GM10248 (cell line): ENCODE measurements around the gene TEAD1.

Source experiments
- CTCF ChIA-PET: fragments of 300-600 bp; sonication (Branson Sonifier 250); formaldehyde crosslinking; extraction: SDS; loops from one replicate; lab custom pipeline; 2021; ENCODE audit warnings: antibody characterized with exemption; lab: Yijun Ruan, JAX
- POLR2A ChIA-PET: fragments of 350-650 bp; sonication (Branson Sonifier 250); formaldehyde crosslinking; extraction: SDS; loops from one replicate; lab custom pipeline; 2020; ENCODE audit warnings: antibody characterized with exemption; lab: Yijun Ruan, JAX
- DNase-seq: peaks from one replicate; pipeline ENCODE4 v3.0.0; 2012; ENCODE audit errors: extremely low spot score
- TF ChIP-seq, protein P1 (sequence below): IDR thresholded peaks from 2 replicates; pipeline ENCODE4 v1.5.1; 2012; ENCODE audit warnings: mild to moderate bottlenecking, low read depth; ENCODE audit errors: extremely low read depth, missing control alignments, control extremely low read depth

The TEAD1 gene

DNA sequence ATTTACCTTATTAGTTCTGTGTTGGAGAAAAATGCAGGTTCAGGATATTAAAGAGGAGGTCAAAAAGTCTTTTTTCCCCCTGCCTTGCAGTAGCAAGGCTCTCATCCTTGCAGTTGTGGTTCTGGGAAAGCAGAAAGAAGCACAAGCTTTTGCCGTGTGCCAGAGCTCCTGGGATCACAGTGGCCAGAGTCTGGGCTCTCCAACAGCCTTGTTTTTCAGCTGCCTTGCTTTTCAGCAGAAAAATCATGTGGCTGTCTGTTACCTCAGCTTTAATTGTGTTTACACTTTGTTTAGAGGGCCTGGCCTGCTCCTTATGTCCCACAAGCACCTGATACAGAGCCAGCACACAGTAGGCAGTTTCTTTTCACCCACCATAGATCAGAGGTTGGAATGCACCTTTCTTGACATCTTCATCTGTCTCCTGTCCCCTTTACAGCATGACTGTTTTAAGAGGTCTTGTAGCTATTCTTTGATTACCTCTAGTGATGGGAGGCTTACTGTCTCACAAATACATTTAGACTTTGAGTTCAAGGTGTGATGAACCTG lies 67.5 kb downstream of the TEAD1 start:
- CTCF ChIA-PET = interaction anchor here (1.2 kb wide), 1 partner anchor 9 kb away, joined by 4 read pairs; no protein-coding TSS in a partner anchor
- POLR2A ChIA-PET = no interaction called here
- DNase-seq = no peak
- TF ChIP-seq, protein P1, sequence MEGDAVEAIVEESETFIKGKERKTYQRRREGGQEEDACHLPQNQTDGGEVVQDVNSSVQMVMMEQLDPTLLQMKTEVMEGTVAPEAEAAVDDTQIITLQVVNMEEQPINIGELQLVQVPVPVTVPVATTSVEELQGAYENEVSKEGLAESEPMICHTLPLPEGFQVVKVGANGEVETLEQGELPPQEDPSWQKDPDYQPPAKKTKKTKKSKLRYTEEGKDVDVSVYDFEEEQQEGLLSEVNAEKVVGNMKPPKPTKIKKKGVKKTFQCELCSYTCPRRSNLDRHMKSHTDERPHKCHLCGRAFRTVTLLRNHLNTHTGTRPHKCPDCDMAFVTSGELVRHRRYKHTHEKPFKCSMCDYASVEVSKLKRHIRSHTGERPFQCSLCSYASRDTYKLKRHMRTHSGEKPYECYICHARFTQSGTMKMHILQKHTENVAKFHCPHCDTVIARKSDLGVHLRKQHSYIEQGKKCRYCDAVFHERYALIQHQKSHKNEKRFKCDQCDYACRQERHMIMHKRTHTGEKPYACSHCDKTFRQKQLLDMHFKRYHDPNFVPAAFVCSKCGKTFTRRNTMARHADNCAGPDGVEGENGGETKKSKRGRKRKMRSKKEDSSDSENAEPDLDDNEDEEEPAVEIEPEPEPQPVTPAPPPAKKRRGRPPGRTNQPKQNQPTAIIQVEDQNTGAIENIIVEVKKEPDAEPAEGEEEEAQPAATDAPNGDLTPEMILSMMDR = no peak

- POLR2A ChIA-PET = no interaction called here
- CTCF ChIA-PET = interaction anchor here (0.9 to 1.7 kb wide), 3 partner anchors 11 to 33 kb away, joined by 3 to 4 read pairs (median 3); no protein-coding TSS in a partner anchor
- TF ChIP-seq, protein P1 = no peak
- DNase-seq = no peak
Observed at GRCh38 chr11:12743834-12744449, 69.7 kb downstream of the TEAD1 start.

- TF ChIP-seq, protein P1 = no peak
- CTCF ChIA-PET = interaction anchor here (0.9 to 1.7 kb wide), 2 partner anchors 10 to 32 kb away, joined by 3 to 4 read pairs; no protein-coding TSS in a partner anchor
Observed at GRCh38 chr11:12744826-12745502, 70.7 kb downstream of the TEAD1 start.

GRCh38 chr11:12745787-12746186 lies 71.6 kb downstream of the TEAD1 start:
- POLR2A ChIA-PET = no interaction called here

More at GRCh38 chr11:12744826-12745502, 70.7 kb downstream of the TEAD1 start:
- POLR2A ChIA-PET = no interaction called here
- no peak for DNase-seq

DNA sequence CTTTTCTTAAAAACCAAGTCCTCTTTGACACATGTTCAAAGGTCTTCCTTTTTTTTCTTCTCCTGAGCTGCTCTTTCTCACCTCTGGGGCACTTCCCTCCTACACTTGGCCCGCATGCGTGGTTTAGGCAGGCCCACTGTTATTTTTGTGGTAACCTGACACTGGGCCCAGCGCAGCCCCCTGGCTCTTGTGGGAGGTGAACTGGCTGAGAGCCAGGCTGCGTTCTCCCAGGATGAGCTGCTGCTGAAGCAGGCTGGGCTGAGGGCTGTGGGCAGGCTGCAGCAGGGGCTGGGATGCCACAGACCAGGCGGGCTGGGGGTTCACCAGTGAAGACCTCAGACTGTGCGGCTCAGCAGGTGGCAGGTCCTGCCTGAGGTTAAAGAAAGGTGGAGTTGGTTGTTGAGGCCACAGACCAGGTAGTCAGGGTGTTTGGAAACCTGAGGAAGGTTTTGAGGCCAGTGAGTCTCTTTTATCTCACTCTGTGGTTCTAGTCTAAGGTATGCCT lies 72.4 kb downstream of the TEAD1 start:
- ChIA-PET POLR2A (no interaction called here), CTCF (interaction anchor here (0.8 kb wide), 1 partner anchor 9 kb away, joined by 3 read pairs; no protein-coding TSS in a partner anchor)
- no peak for DNase-seq
- TF ChIP-seq, protein P1 = no peak

More at GRCh38 chr11:12745787-12746186, 71.6 kb downstream of the TEAD1 start:
- DNase-seq = no peak
- TF ChIP-seq, protein P1 = no peak
- CTCF ChIA-PET = interaction anchor here (0.8 to 1.7 kb wide), 2 partner anchors 8 to 9 kb away, joined by 3 to 4 read pairs; no protein-coding TSS in a partner anchor

- no peak for DNase-seq
- TF ChIP-seq, protein P1 = no peak
- ChIA-PET POLR2A (no interaction called here), CTCF (no interaction called here)
Observed at GRCh38 chr11:12748561-12748960, 74.3 kb downstream of the TEAD1 start.
